ENCODE results near the gene MTRF1L.

The MTRF1L gene

GRCh38 chr6:153002613-153003365 lies at the start of gene MTRF1L:
MTRF1L (minus strand) TSS chr6:153002709; CDS start chr6:153002685, 24 bp downstream.
- H3K79me2 ChIP-seq (ENCODE audit: insufficient read depth, low read length): peaks cover 35% of the 10 kb centered on the region

DNA sequence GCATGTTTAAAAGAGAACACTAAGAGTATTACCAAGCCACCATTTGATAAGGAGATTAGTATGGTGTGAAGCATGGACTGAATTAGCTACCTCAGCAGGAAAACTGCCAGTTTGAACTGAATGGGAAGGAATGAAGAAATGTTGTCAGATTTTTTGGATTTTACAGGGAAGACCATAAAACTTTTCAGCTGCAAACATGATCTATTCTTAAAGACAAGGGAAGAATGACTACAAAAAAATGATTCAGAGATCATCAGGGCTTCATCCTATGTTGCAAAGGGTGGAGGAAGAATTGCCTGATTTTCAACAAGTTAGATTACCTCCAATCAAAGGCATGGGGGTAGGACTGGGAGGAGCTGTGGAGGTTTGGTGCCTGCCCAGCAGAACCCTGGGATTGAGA lies 49.3 kb upstream of the MTRF1L start:
- Histone ChIP-seq H3K9me2 (ENCODE audit: low read depth, low read length) (no peaks in the 10 kb centered on the region), H3K9ac (ENCODE audit: low read length) (no peak overlapping the region), H2AFZ (ENCODE audit: low read length) (no peak overlapping the region), H3K4me3 (ENCODE audit: low read depth, low read length, poor library complexity, severe bottlenecking) (no peak overlapping the region), H4K20me1 (ENCODE audit: insufficient read depth, low read length) (no peaks in the 10 kb centered on the region), H3K9me3 (ENCODE audit: low read length) (no peaks in the 10 kb centered on the region), H3K36me3 (ENCODE audit: insufficient read depth, low read length) (no peaks in the 10 kb centered on the region), H3K27me3 (ENCODE audit: insufficient read depth, low read length) (no peaks in the 10 kb centered on the region), H3K79me2 (ENCODE audit: insufficient read depth, low read length) (no peaks in the 10 kb centered on the region), H3K27ac (ENCODE audit: low read depth, low read length, poor library complexity, severe bottlenecking) (no peak overlapping the region), H3K4me1 (ENCODE audit: insufficient read depth, low read length, severe bottlenecking) (no peaks in the 10 kb centered on the region), H3K4me2 (ENCODE audit: low read length) (no peak overlapping the region), H3F3A (ENCODE audit: insufficient read depth, low read length) (no peaks in the 10 kb centered on the region)
- no peak for TF ChIP-seq EZH2 (IDR thresholded peaks at IDR 0.05; ENCODE audit: borderline replicate concordance, low read length)
- TF ChIP-seq, protein P1, sequence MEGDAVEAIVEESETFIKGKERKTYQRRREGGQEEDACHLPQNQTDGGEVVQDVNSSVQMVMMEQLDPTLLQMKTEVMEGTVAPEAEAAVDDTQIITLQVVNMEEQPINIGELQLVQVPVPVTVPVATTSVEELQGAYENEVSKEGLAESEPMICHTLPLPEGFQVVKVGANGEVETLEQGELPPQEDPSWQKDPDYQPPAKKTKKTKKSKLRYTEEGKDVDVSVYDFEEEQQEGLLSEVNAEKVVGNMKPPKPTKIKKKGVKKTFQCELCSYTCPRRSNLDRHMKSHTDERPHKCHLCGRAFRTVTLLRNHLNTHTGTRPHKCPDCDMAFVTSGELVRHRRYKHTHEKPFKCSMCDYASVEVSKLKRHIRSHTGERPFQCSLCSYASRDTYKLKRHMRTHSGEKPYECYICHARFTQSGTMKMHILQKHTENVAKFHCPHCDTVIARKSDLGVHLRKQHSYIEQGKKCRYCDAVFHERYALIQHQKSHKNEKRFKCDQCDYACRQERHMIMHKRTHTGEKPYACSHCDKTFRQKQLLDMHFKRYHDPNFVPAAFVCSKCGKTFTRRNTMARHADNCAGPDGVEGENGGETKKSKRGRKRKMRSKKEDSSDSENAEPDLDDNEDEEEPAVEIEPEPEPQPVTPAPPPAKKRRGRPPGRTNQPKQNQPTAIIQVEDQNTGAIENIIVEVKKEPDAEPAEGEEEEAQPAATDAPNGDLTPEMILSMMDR (IDR thresholded peaks at IDR 0.05; ENCODE audit: low read length): no peak

More at GRCh38 chr6:153002613-153003365, at the start of gene MTRF1L:
- Histone ChIP-seq H3K9me3 (ENCODE audit: low read length) (no peaks in the 10 kb centered on the region), H3F3A (ENCODE audit: insufficient read depth, low read length) (no peaks in the 10 kb centered on the region), H3K4me2 (ENCODE audit: low read length) (peak within 1 kb of the TSS; percentile 95), H3K9ac (ENCODE audit: low read length) (peak within 1 kb of the TSS; percentile 87), H3K9me2 (ENCODE audit: low read depth, low read length) (no peaks in the 10 kb centered on the region), H2AFZ (ENCODE audit: low read length) (peak within 1 kb of the TSS; percentile 25; the same call in 1 of the 2 replicates), H3K27ac (ENCODE audit: low read depth, low read length, poor library complexity, severe bottlenecking) (peak within 1 kb of the TSS; percentile 55), H3K4me3 (ENCODE audit: low read depth, low read length, poor library complexity, severe bottlenecking) (peak within 1 kb of the TSS; percentile 89), H4K20me1 (ENCODE audit: insufficient read depth, low read length) (no peaks in the 10 kb centered on the region), H3K27me3 (ENCODE audit: insufficient read depth, low read length) (no peaks in the 10 kb centered on the region), H3K4me1 (ENCODE audit: insufficient read depth, low read length, severe bottlenecking) (peaks cover 27% of the 10 kb centered on the region), H3K36me3 (ENCODE audit: insufficient read depth, low read length) (peaks cover 27% of the 10 kb centered on the region)
- no peak for TF ChIP-seq EZH2 (IDR thresholded peaks at IDR 0.05; ENCODE audit: borderline replicate concordance, low read length)
- TF ChIP-seq, protein P1 (IDR thresholded peaks at IDR 0.05; ENCODE audit: low read length): no peak

DNA sequence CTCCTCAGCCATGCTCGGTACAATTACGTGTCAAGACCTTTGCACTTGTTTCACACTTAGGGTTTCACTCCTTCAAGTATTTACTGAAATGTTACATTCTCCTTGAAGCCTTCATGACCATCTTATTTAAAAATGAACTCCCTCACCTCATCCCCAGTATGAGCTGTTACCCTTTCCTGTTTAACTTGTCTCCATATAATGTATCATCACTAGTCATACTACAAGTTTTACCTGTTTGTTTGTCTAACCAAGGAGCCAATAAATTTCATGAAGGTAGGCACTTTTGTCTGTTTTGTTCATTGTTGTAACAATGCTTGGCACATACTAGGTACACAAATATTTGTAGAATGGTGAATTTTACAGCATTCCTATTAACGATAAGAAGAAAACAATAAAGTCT lies 46.1 kb upstream of the MTRF1L start:
- H3K27ac ChIP-seq (ENCODE audit: low read depth, low read length, poor library complexity, severe bottlenecking): no peak overlapping the region
- H3K27me3 ChIP-seq (ENCODE audit: insufficient read depth, low read length): no peaks in the 10 kb centered on the region
- H3K4me1 ChIP-seq (ENCODE audit: insufficient read depth, low read length, severe bottlenecking): no peaks in the 10 kb centered on the region
- H4K20me1 ChIP-seq (ENCODE audit: insufficient read depth, low read length): no peaks in the 10 kb centered on the region
- no peak for TF ChIP-seq EZH2 (IDR thresholded peaks at IDR 0.05; ENCODE audit: borderline replicate concordance, low read length)
- TF ChIP-seq, protein P1 (IDR thresholded peaks at IDR 0.05; ENCODE audit: low read length): no peak
- no peak overlapping the region for H3K4me3 ChIP-seq (ENCODE audit: low read depth, low read length, poor library complexity, severe bottlenecking)
- H3K4me2 ChIP-seq (ENCODE audit: low read length): no peak overlapping the region
- H3K9me2 ChIP-seq (ENCODE audit: low read depth, low read length): no peaks in the 10 kb centered on the region
- no peaks in the 10 kb centered on the region for H3F3A ChIP-seq (ENCODE audit: insufficient read depth, low read length)
- no peaks in the 10 kb centered on the region for H3K36me3 ChIP-seq (ENCODE audit: insufficient read depth, low read length)
- no peak overlapping the region for H3K9ac ChIP-seq (ENCODE audit: low read length)
- no peaks in the 10 kb centered on the region for H3K79me2 ChIP-seq (ENCODE audit: insufficient read depth, low read length)
- H2AFZ ChIP-seq (ENCODE audit: low read length): no peak overlapping the region
- H3K9me3 ChIP-seq (ENCODE audit: low read length): no peaks in the 10 kb centered on the region

Measured in OCI-LY1 (cell line).